Measurements from ENCODE around the gene ZNF138.
"Not testable (repeated sequence)": the region's sequence is repeated elsewhere in the genome, so short reads cannot be mapped to it uniquely, and the experiment has no call there.

The ZNF138 gene

DNA sequence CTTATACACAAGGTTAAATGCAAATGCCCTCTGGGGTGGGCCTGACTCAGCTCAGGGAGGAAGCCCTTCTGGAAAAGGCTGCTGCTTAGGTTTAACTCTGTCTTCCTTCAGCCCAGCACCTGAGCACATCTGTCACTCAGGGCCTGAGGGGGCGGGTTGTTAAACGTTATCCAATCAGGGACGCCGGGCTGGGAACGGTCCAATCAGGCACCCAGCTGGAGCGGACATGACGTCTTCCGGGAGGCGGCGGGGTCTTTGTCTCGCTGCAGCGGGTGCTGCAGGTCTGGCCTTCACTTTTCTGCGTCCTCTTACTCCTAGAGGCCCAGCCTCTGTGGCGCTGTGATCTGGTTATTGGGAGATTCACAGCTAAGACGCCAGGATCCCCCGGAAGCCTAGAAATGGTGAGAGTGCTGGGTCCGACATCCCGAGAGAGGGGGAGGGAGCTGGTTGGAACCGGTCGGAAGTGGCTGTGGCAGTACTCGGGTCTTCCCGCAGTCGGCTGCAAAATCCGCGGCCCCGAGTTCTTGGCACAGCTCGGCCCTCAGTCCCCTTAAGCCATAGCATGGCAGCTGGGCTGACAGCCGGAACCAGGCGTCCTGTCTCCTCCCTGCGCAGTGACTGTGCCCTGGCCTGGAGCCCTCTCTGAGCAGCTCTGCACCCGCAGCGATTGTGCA, at the start of gene ZNF138:
TSS of gene ZNF138 (plus strand) at position 258 of the 674 bp plus-strand sequence. CDS start at position 399, 141 bp downstream.
- peak; percentile 99 for DNase-seq

DNA sequence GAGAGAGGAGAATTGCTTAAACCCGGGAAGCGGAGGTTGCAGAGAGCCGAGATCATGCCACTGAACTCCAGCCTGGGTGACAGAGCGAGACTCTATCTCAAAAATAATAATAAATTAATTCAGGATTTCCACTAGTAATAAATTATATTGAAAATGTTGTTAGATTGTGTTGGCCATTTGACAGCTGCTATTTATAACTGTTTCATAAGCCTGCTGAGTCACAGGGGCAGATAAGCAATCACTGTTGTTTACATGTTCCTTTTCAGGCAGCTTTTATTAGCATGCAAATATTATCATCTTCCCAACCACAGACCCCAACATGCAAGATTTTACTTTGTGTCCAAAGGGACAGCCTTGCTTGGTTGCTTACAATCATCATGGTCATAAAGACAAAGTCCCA, 49.5 kb upstream of the ZNF138 start:
- no peak for DNase-seq

DNA sequence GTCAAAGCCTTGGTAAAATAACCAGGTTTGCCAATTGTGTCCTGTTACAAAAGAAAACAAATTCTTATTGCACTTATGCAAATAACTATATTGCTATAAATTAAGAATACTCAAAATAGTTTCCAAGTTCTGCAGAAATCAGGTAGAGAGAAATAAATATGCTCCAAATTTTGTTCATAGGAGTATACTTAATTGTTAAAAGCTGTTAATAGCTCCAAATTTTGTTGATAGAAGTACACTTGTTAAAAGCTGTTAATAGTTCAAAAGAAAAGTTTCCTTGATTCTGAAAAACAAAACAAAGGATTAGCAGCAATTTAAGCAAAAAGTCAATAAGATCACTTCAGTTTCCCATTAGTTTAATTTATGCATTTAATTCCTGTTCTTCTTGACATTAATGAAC, 46.4 kb upstream of the ZNF138 start:
- no peak for DNase-seq

DNA sequence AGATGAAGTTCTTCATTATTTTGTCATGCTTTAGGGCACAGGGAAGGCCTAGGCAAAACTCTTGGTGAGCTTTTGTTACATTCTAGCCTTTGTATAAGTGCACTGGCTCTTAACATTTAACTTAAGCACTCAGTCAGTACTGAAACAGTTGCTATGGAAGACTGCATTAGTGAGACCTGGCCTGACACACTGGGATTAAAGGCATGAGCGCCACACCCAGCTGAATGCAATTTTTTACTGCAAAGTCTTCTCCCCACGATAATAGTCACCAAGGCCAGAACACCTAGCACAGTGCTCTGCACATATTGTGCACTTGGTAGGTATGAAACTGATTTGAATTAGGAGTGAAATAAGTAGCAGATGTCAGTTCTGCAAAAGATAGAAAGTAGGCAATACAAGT, 41.2 kb upstream of the ZNF138 start:
- DNase-seq = no peak

DNA sequence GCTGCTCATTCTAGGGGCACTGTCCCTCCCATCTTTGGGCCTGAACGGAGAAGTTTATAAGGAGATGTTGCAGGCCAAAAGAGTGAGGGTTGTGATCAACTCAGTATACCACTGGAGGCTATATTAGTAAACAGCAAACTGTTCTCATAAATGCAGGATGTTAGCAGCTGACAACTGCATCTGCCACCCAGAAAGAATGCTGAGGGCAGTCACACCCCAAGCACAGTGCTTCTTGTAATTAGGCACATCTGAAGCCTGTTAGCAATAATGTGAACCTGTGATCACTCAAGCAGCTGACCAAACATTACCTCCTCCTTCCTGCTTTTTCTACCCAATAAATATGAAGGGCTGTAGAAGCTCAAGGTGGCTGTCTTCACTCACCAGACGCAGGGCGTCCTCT, 38.4 kb upstream of the ZNF138 start:
- DNase-seq = peak; percentile 26 to 40

DNA sequence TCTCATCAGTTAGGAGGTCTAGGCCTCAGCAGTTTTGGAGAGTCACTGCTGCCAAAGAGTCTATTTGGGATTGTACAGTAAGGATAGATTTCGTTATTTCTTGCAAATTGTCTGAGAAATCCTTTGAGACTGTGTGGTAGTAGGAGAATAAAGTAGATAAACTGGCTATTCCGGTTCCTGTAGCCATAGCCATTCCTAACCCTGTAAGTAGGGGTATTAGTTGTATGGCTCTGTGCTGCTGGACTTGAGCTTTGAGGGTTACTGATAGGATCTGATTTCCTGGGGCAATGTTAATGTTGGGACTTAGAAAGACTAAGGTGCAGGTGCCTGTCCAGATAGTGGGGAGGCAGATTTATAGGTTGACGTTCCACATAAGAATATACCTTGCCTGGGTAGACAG, 36.1 kb upstream of the ZNF138 start:
- no peak for DNase-seq

DNA sequence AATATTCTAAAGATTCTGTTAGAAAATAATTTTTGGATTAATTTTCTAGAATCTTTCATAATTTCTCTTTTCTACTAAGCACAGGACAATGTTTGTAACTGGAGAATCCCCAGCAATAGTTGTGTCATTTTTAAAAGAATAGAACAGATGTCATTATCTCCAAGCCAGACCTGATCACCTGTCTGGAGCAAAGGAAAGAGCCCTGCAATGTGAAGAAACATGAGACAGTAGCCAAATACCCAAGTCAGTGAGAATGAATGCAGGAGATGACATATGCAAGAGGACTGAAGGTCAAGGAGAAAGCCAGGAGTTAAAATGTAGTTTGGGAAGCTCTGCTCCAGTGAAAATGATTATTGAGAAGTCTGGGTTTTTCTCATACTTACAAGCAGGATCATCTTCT, 25.4 kb upstream of the ZNF138 start:
- no peak for DNase-seq

DNA sequence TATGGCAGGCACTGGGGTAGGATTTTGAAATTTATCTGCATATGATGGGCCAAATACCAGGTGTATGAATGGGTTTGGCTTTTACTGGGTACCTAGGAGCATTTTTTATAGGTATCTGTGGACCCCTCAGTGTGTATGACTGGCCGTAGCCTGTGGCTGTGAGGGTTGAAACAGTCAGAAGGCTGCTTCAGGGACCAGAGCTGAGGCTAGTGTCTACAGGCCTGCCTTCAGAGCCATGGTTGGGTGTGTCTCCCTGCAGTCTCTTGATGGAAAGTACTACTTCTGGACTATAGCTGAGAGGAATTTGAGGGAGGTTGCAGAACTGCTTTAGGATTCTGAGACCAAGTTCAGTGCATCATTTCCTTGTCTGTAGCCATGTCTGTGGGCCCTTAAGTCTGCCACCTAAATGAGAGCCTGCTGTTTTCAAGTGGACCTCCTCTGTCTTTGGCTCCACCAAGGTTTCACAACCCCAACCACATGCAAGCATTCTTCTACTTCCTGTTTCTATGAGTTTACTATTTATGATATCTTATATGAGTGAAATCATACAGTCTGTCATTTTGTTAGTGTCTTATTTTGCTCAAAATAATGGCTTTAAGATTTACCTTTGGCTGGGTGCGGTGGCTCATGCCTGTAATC, 19.9 kb upstream of the ZNF138 start:
- DNase-seq = no peak

DNA sequence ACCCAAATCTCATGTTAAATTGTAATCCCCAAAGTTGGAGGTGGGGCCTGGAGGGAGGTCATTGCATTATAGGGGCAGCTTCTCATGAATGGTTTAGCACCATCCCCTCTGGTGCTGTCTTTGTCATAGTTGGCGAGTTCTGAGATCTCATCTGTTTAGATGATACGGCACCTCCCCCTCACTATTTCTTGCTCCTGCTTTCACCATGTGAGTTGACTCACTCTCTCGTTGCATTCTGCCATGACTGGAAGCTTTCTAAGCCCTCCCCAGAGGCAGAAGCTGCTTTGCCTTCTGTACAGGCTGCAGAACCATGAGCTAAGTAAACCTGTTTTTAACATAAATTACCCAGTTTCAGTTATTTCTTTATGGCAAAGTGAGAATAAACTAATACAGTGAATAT, 18.9 kb upstream of the ZNF138 start:
- no peak for DNase-seq

DNA sequence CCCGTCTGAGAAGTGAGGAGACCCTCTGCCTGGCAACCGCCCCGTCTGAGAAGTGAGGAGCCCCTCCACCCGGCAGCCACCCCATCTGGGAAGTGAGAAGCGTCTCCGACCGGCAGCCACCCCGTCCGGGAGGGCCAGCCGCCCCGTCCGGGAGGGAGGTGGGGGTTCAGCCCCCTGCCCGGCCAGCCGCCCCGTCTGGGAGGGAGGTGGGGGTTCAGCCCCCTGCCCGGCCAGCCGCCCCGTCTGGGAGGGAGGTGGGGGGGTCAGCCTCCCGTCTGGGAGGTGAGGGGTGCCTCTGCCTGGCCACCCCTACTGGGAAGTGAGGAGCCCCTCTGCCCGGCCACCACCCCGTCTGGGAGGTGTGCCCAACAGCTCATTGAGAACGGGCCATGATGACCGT, 9.4 kb upstream of the ZNF138 start:
- not testable (repeated sequence) for DNase-seq

DNA sequence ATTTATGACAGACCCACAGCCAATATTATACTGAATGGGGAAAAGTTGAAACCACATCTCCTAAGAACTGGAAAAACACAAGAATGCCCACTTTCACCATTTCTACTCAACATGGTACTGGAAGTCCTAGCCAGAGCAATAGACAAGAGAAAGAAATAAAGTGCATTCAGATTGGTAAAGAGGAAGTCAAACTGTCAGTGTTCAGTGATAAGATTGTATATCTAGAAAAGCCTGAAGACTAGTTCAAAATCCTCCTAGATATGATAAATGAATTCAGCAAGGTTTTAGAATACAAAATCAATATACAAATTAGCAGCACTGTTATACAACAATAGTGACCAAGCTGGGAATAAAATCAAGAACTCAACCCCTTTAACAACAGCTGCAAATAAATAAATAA, 6.9 kb upstream of the ZNF138 start:
- DNase-seq = no peak

DNA sequence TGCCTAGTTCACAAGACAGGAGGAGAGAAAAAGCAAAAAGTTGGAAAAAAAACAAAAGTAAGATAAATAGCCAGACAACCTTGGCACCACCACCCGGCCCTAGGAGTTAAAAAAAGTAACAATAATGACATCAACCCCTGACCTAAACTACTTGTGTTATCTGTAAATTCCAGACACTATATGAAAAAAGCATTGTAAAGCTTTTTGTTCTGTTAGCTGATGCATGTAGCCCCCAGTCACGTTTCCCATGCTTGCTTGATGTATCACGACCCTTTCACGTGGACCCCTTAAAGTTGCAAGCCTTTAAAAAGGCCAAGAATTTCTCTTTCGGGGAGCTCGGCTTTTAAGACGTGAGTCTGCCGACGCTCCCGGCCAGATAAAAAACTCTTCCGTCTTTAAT, 5.0 kb upstream of the ZNF138 start:
- not testable (repeated sequence) for DNase-seq

DNA sequence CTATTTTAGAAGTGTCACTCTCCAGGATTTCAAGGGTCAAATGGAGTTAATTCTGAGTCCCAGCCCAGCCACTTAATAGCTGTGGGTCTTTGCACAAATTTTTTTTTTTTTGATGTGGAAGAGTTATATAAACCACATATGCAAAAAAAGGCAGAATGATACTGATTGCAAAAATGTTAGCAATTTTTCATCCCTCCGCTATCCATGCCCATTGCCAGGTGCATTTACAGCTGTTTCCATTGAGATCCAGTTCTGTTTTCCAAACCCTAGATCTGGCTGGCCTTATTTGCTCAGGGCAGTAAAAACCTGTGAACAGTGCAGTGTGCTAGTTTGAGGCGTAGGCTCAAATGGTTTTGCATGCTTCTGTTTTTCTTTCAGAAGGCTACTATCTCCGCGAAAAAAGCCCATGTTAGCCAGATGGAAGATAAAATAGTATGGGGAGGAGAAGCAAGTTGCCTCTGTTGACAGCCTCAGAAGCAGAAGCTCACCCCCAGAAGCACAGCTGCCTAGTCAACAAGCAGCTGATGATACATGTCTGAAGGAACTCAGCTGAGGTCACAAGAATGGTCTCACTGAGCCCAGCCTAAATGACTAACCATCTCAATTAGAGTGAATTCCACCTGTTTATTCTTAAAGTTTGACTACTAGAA, 997 bp upstream of the ZNF138 start:
- no peak for DNase-seq

DNA sequence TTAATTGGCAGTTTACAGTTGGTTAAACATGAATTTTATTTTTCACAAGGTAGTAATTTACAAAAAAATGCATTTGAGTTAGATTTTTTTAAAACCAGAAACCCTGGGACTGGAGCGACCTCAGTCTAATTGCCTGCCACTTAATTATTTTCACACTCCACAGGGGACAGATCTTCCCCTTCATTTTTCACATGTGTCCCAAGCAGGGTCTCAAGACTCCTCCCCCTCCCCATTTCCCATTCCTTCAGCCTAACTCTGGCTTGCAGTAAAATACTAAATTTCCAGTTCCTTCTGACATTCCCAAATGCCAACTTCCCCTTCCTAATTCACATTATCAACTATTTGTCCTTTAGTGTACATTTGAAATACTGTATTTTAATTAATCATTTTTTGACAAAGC, 948 bp downstream of the ZNF138 start:
- no peak for DNase-seq

DNA sequence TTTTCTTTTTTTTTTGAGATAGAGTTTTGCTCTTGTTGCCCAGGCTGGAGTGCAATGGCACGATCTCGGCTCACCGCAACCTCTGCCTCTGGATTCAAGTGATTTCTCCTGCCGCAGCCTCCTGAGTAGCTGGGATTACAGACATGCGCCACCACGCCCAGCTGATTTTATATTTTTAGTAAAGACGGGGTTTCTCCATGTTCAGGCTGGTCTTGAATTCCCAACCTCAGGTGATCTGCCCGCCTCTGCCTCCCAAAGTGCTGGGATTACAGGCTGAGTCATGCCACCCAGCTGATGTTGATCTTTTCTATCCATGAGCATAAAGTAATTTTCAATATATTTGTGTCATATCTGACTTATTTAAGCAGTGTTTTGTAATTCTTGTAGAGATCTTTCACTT, 4.9 kb downstream of the ZNF138 start:
- DNase-seq = not testable (repeated sequence)

DNA sequence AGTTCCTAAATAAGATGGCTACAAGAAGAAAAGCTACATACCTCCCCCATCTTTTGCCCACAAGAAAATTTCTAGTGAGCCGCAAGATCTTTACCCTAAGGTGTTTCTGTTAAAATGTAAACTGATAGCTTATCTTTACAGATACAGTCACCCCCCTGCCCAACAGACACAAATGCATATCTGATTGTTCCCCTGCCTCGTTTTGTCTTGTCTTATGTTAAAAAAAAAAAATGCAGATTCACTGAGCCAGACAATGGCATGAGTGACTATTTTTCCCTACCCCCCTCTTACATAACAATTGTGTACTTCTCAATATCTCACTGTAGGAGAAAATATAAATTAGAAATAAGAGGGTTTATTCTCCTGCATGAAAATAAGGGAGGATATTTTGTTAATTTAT, 8.5 kb downstream of the ZNF138 start:
- no peak for DNase-seq

DNA sequence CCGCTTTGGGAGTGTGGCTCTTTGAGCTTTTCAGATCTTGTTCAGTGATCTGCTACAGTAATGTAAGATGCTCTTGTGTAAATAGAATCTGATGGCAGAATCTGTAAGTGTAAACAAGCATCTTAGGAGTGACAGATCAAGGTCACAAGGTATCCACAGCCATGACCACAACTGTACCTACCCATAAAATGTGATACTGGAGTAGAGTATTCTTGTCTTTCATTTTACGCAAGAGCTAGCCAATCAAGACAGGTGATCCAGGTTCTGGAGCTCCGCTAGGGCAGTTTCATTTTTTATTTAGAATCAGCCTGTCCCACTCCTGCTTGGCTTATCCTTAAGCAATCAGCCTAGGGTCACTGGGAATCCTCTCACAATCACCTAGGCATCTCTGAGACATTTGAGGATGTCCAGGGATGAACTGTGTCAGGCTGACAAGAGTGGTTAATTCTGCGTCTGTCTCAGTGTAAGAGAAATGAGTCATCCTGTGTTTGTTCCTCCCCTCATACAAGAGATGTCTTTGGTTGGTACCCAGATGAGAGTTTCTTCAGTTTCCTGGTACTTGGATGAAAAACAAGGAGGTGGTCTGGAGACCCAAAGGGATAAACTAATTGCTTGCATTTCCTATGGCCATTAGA, 13.6 kb downstream of the ZNF138 start:
- DNase-seq = no peak

DNA sequence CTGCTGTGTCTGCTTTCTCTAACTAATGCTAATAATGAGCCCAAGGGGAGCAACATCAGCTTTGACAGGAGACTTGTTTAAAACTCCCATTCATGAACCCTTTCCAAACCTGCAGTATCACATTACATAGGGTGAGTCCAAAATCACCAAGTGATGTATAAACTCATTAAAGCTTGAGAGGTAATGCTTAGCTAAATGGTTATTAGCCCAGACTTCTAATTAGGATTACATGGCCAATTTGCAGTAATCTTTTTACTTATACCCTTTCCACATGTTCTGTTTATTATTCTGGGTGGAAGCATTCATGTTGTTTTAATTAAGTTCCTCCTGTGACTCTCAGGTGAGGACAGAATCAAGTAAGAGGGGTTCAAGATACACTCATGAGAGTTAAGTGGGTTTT, 17.5 kb downstream of the ZNF138 start:
- no peak for DNase-seq

DNA sequence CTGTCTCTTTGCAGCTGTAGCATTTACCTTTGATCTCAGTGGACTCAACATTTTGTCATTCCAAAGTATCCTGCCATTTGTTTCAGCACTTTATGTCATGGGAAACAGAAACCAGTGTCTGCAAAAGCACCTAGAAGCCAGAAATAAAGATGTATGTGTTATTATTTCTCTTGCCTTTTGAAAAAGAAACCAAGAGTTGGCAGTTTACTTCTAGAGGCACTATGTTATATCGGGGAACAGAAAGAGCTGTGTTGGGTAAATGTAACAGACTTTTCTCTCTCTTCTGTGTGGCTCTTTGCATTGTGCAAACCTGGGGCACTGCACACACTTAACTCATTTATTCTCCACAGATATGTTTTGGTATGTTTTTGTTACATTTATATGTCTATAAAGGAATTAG, 36.7 kb downstream of the ZNF138 start:
- DNase-seq = no peak

DNA sequence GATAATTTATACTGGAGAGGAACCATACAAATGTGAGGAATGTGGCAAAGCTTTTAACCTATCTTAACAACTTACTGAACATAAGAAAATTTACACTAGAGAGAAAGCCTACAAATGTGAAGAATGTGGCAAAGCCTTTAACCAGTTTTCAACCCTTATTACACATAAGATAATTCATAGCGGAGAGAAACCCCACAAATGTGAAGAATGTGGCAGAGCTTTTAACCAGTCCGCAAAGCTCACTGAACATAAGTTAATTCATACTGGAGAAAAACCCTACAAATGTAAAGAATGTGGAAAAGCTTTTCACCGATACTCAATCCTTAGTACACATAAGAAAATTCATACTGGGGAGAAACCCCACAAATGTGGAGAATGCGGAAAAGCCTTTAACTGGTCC, 37.9 kb downstream of the ZNF138 start:
- no peak for DNase-seq

DNA sequence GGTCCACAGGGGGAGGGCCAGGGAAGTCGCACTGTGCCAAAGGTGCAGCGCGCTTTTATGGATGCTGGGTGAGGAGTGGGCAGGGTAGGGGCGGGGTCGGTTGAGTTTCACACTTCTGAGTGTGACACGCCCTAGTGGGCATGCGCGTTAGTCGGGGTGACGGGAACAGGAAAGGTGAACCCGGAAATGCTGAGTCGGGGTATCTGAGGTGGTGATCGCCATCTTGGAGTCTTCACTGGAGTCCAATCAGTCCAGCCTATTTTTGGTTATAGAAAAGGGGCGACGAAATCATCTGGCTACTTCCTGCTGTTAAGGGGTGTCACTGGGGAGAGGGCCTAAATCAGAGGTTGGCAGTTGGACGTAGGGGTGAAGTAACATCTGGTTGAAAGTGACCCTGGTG, 40.8 kb downstream of the ZNF138 start:
- DNase-seq = no peak

DNA sequence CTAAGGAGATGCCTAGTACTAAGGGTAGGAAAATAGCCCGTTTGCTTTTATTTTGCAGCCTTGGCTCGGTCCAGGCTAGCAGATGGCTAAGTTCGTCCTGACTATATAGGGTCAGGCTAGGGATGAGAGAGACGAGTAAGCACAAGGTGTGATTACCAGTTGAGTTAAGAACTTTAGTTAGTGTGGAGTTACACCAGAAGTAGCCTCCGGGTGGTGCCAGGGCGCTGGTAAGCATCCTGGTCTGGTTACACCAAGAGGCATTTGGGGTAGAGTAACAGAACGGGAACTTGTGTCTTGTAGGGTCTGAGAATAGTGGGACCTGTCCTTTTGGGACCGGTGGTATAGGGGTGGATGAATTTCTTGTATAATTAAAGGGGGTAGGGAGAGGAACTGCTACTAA, 41.6 kb downstream of the ZNF138 start:
- DNase-seq = not testable (repeated sequence)

DNA sequence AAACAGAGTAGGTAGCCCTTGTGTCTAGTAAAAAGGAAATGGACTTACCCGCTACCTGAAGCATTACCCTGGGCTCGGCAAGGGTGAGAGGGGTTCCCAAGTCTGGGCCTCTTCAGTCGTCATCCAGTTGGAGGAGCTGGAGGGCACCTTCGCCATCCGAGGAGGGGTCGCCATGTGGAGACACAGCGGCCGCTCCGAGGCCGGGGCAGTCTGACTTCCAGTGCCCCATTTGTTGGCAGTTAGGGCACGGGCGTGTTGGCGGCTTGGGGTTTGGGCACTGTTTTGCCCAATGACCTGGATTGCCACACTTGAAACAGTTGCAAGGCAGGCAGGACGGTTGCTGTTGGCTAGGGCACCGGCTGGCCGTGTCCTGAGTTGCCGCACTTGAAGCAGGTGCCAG, 43.8 kb downstream of the ZNF138 start:
- DNase-seq = not testable (repeated sequence)

DNA sequence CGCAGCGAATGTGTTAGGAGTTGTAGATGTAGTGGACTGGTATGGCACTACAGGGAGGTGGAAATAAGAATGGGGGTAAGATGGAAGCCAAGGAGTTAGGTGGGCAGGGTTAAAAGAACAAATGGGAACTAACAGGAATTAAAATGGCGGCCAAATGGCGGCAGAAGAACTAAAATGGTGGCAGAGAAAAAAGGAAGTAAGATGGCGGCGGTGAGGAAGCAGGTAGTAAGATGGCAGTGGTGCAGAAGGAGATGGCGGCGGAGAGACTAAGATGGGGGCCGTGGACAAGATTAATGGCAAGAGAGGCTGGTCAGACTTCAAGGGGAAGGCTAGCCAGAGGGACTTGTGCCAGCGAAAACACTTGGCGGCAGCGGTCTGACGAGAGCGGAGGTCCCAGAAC, 44.5 kb downstream of the ZNF138 start:
- peak in 1 of 2 experiments; percentile 27 for DNase-seq
